NB4 (cell line): ENCODE data around the gene GLS2.

ENCODE experiments used
- POLR2A ChIP-seq: IDR thresholded peaks from 2 replicates; pipeline ENCODE4 v1.6.1; 2011; ENCODE audit warnings: mild to moderate bottlenecking; ENCODE audit not compliant: insufficient read length; ENCODE audit errors: extremely low read depth
- TF ChIP-seq, protein P1 (sequence below): IDR thresholded peaks from one replicate; pipeline ENCODE4 v1.5.1; 2012; ENCODE audit warnings: low read depth, low read length

DNA sequence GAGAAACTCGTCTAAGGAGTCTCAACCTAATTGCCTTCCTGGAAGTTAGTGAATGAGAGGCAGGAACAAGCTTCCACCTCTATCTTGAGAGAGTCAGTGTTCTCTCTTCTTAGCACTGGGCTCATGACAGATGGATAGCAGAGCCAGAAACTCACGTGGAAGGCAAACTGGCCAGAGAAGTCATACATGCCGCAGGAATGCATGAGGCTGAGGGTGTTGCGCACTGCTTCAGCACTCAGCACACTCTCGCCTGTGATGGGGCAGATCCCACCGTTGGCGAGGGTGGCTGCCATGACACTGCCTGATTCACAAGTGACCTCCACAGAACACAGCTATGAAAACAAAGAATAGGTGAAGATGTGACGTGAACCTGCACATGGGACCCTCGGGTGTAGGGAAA is 13.6 kb downstream of the GLS2 start:
- no peak for TF ChIP-seq POLR2A
- TF ChIP-seq, protein P1, sequence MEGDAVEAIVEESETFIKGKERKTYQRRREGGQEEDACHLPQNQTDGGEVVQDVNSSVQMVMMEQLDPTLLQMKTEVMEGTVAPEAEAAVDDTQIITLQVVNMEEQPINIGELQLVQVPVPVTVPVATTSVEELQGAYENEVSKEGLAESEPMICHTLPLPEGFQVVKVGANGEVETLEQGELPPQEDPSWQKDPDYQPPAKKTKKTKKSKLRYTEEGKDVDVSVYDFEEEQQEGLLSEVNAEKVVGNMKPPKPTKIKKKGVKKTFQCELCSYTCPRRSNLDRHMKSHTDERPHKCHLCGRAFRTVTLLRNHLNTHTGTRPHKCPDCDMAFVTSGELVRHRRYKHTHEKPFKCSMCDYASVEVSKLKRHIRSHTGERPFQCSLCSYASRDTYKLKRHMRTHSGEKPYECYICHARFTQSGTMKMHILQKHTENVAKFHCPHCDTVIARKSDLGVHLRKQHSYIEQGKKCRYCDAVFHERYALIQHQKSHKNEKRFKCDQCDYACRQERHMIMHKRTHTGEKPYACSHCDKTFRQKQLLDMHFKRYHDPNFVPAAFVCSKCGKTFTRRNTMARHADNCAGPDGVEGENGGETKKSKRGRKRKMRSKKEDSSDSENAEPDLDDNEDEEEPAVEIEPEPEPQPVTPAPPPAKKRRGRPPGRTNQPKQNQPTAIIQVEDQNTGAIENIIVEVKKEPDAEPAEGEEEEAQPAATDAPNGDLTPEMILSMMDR, result no peak
